ENCODE measurements around the gene FZR1. TPM values are rescaled to one million over a fixed set of nuclear protein-coding genes. Genes with fewer than 3 reads are reported as not detected.

Gene FZR1
- total and polyA plus RNA-seq, 2 of the 4 experiments (the other 2 are of a cell fraction), result 21.5 to 47.8 TPM

DNA sequence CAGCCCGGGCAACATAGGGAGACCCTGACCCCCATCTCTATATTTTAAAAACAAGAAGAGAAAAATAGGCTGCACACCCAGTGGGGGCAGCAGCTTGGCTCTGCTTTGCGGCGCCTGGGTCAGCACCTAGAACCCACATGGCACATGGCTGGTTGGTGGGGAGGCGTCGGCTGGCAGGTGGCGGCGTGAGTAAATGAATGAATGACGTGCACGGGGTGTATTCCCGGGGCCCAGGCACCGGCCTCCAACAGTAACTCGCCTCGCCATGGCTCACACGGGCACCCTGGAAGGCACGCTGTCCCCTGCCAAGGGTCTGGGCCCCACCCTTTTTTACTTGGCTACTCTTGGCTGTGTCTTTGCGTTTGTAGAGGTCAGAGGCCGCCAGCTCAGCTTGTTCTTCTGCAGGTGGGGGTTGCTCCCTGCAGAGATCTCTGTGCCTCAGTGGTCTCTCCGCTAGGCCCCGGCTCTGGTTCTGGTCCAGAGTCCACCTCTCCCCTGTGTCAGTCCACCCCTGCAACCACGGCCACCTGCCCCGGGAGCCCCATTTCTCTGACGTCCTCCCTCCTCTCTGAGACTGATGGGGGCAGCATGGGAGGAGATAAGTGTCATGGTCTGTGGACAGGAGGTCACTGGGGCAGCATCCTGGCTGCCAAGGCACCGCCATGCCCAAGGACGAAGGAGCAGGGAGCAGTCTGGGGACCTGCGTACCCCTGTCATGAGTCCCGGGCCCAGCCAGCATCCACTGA lies 5.6 kb downstream of the FZR1 start:
- BruUV-seq (replicated peaks), result no TSS peak
- intact Hi-C loops (cut with micrococcal nuclease) (no loop called here), in situ Hi-C loops (cut with MboI; ENCODE audit: low sequenced_read_pairs) (no loop called here), dilution Hi-C loops (cut with HindIII; ENCODE audit: low sequenced_read_pairs, unreplicated experiment) (no loop called here)
- CTCF ChIA-PET, result no interaction called here
- Histone ChIP-seq H2AFZ (replicated peaks; ENCODE audit: low read length, poor library complexity) (no peak overlapping the region), H2BK120ac (ENCODE audit: low read depth, low read length) (no peak overlapping the region), H3K27me3 (ENCODE audit: control insufficient read depth, insufficient read depth, low read length) (no peaks in the 10 kb centered on the region), H2BK15ac (ENCODE audit: low read depth, low read length) (no peak overlapping the region), H2AK9ac (replicated peaks; ENCODE audit: low read depth, low read length, poor library complexity) (peak overlapping the region; percentile 42), H2BK20ac (ENCODE audit: low read depth, low read length) (no peak overlapping the region), H2AK5ac (ENCODE audit: low read depth, low read length) (no peak overlapping the region), H3K79me1 (ENCODE audit: low read depth in 1 of 2, low read length in 2 of 2) (peaks cover 3 to 96% of the 10 kb centered on the region in 2 experiments; a peak in 3 of 4 replicates), H3K4me3 (ENCODE audit: insufficient read depth, low read depth, low read length) (no peak overlapping the region), H4K20me1 (ENCODE audit: insufficient read depth, low read length) (peaks cover 95% of the 10 kb centered on the region), H3K9ac (ENCODE audit: low read depth, low read length) (no peak overlapping the region), H4K5ac (ENCODE audit: low read depth, low read length) (no peak overlapping the region), H3K4ac (ENCODE audit: low read depth, low read length) (no peak overlapping the region), H3K23ac (ENCODE audit: low read depth, low read length) (no peak overlapping the region), H3K9me3 (ENCODE audit: control insufficient read depth, insufficient read depth, low read length) (no peaks in the 10 kb centered on the region), H3K18ac (ENCODE audit: low read depth, low read length) (no peak overlapping the region), H3K9me1 (ENCODE audit: insufficient read depth, low read length) (peaks cover 20% of the 10 kb centered on the region), H4K91ac (ENCODE audit: insufficient read depth, low read depth, low read length) (no peak overlapping the region), H3K4me2 (ENCODE audit: low read depth, low read length) (no peak overlapping the region), H3K56ac (ENCODE audit: extremely low read depth, insufficient read depth, low read length) (no peak overlapping the region), H3K27ac (ENCODE audit: insufficient read depth, low read length) (no peak overlapping the region), H3K36me3 (ENCODE audit: control insufficient read depth, insufficient read depth, low read length) (peaks cover 13% of the 10 kb centered on the region), H4K8ac (ENCODE audit: low read depth in 2 of 2, low read length in 2 of 2) (no peak overlapping the region), H2BK5ac (ENCODE audit: low read depth, low read length, poor library complexity, severe bottlenecking) (no peak overlapping the region), H3K4me1 (ENCODE audit: control insufficient read depth, insufficient read depth, low read length) (peaks cover 28% of the 10 kb centered on the region), H3K14ac (replicated peaks; ENCODE audit: low read depth, low read length) (no peak overlapping the region)
- DNase-seq (no peak), ATAC-seq (ENCODE audit: low read depth) (no peak)
- POLR2A ChIA-PET (ENCODE audit: unreplicated experiment), result no interaction called here
- 93% methylated on average over 17 of the region's 26 CpGs; no CpG with 5 or more reads in 1 of the 2 experiments for WGBS, 2 experiments (ENCODE audit: extremely low coverage in 2 of 2, insufficient read length in 1 of 2)
- TF ChIP-seq CTCF (conservative IDR thresholded peaks at IDR 0.05; ENCODE audit: low read depth, low read length), result no peak
- no peak for TF ChIP-seq SMC3 (IDR thresholded peaks at IDR 0.05; ENCODE audit: low read depth, low read length)
- TF ChIP-seq BHLHE40 (IDR thresholded peaks at IDR 0.05; ENCODE audit: low read depth, low read length), result no peak
- TF ChIP-seq RAD21 (IDR thresholded peaks at IDR 0.05; ENCODE audit: low read length), result no peak
- no peak for TF ChIP-seq ELK1 (IDR thresholded peaks at IDR 0.05; ENCODE audit: borderline replicate concordance, low read depth, low read length)
- TF ChIP-seq CHD1 (IDR thresholded peaks at IDR 0.05; ENCODE audit: low read depth, low read length), result no peak
- TF ChIP-seq POLR2A (IDR thresholded peaks at IDR 0.05; ENCODE audit: low read depth, low read length), result no peak

Measured in IMR-90 (cell line).